Mesendoderm (in vitro differentiated cells): ENCODE results near the gene ERBIN.

ENCODE experiments used
- DNase-seq: peaks from one replicate; pipeline ENCODE4 v3.0.0; 2013
- H2AK5ac ChIP-seq: 2 replicates; pipeline ENCODE4 v1.6.1; 2013; ENCODE audit warnings: low read length, inconsistent platforms
- H2BK120ac ChIP-seq: 2 replicates; pipeline ENCODE4 v1.6.1; 2013; ENCODE audit warnings: low read depth, mild to moderate bottlenecking, low read length, moderate library complexity, mixed read lengths
- H2BK15ac ChIP-seq: replicated peaks from 2 replicates; pipeline ENCODE4 v1.6.1; 2013; ENCODE audit warnings: low read depth, mild to moderate bottlenecking, moderate library complexity
- H2BK5ac ChIP-seq: 2 replicates; pipeline ENCODE4 v1.6.1; 2013; ENCODE audit warnings: low read length, inconsistent platforms
- H3K18ac ChIP-seq: 2 replicates; pipeline ENCODE4 v1.6.1; 2013; ENCODE audit warnings: mild to moderate bottlenecking, low read length, mixed read lengths
- H3K23ac ChIP-seq: one replicate; pipeline ENCODE4 v1.6.1; 2013; ENCODE audit warnings: low read length
- H3K27ac ChIP-seq: 2 replicates; pipeline ENCODE4 v1.5.1; 2013; ENCODE audit warnings: low read depth, mild to moderate bottlenecking, inconsistent platforms, low read length, moderate library complexity
- H3K27me3 ChIP-seq: 2 replicates; pipeline ENCODE4 v1.6.1; 2013; ENCODE audit warnings: low read length, control low read depth, mild to moderate bottlenecking, inconsistent platforms; ENCODE audit not compliant: insufficient read depth, poor library complexity
- H3K36me3 ChIP-seq: 2 replicates; pipeline ENCODE4 v1.6.1; 2013; ENCODE audit warnings: low read length, inconsistent platforms; ENCODE audit not compliant: control insufficient read depth, insufficient read depth
- H3K4ac ChIP-seq: one replicate; pipeline ENCODE4 v1.6.1; 2013; ENCODE audit warnings: low read depth, mild to moderate bottlenecking, low read length, moderate library complexity
- H3K4me1 ChIP-seq: 2 replicates; pipeline ENCODE4 v1.6.1; 2013; ENCODE audit warnings: low read depth, low read length, inconsistent platforms; ENCODE audit not compliant: control insufficient read depth
- H3K4me2 ChIP-seq: 2 replicates; pipeline ENCODE4 v1.6.1; 2013; ENCODE audit warnings: low read length
- H3K4me3 ChIP-seq: 2 replicates; pipeline ENCODE4 v1.5.1; 2013; ENCODE audit warnings: mild to moderate bottlenecking, low read length
- H3K56ac ChIP-seq: one replicate; pipeline ENCODE4 v1.6.1; 2013; ENCODE audit warnings: low read length
- H3K79me1 ChIP-seq: 2 replicates; pipeline ENCODE4 v1.6.1; 2013; ENCODE audit warnings: low read length, inconsistent platforms
- H3K79me2 ChIP-seq: 2 replicates; pipeline ENCODE4 v1.6.1; 2013; ENCODE audit warnings: mild to moderate bottlenecking, low read length; ENCODE audit not compliant: control insufficient read depth, insufficient read depth
- H3K9ac ChIP-seq: 2 replicates; pipeline ENCODE4 v1.6.1; 2013; ENCODE audit warnings: low read length, inconsistent platforms
- H4K5ac ChIP-seq: one replicate; pipeline ENCODE4 v1.6.1; 2013; ENCODE audit warnings: low read length
- H4K8ac ChIP-seq: one replicate; pipeline ENCODE4 v1.6.1; 2013; ENCODE audit warnings: low read depth, mild to moderate bottlenecking, control low read depth, low read length, moderate library complexity
- WGBS: extraction: QIAGEN DNeasy Blood & Tissue Kit; methylation state at CpG from one replicate; pipeline ENCODE4 v1.1.7; 2013; ENCODE audit warnings: low lambda C conversion rate, missing lambda C conversion rate; ENCODE audit not compliant: insufficient coverage; ENCODE audit errors: extremely low coverage; 5-methylcytosine and 5-hydroxymethylcytosine counted together

ERBIN gene

DNA sequence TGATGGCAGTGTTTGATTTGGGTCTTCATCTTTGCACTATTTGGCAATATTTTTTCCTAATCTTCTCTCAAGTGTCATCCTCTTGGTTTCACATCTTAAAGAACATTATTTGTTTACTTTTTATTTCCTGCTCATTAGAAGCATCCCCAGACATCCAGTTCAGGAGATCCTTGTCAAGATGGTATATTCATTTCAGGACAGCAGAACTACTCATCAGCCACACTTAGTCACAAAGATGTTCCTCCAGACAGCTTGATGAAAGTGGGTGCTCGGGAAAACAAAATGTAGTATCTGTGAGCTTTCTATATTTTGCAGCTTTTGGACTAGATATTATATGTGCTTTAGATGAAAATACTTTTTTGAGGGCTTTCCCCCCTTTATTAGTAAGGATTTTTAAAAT lies 145.7 kb downstream of the ERBIN start:
- H3K36me3 ChIP-seq: no peaks in the 10 kb centered on the region
- H4K5ac ChIP-seq: no peak overlapping the region
- no peak overlapping the region for H3K56ac ChIP-seq
- no peaks in the 10 kb centered on the region for H3K4me1 ChIP-seq
- DNase-seq: no peak
- no peaks in the 10 kb centered on the region for H3K79me2 ChIP-seq
- no peak overlapping the region for H3K27ac ChIP-seq
- no peak overlapping the region for H3K4me3 ChIP-seq
- no CpG with 5 or more reads among the region's 1 CpG for WGBS
- no peaks in the 10 kb centered on the region for H3K27me3 ChIP-seq
- H2BK15ac ChIP-seq: no peak overlapping the region
- H2BK120ac ChIP-seq: no peak overlapping the region
- no peak overlapping the region for H2BK5ac ChIP-seq
- H3K9ac ChIP-seq: no peak overlapping the region
- no peak overlapping the region for H3K4ac ChIP-seq
- H2AK5ac ChIP-seq: no peak overlapping the region
- no peak overlapping the region for H3K18ac ChIP-seq
- H3K4me2 ChIP-seq: no peak overlapping the region
- no peak overlapping the region for H3K23ac ChIP-seq
- H3K79me1 ChIP-seq: no peaks in the 10 kb centered on the region
- H4K8ac ChIP-seq: no peak overlapping the region

DNA sequence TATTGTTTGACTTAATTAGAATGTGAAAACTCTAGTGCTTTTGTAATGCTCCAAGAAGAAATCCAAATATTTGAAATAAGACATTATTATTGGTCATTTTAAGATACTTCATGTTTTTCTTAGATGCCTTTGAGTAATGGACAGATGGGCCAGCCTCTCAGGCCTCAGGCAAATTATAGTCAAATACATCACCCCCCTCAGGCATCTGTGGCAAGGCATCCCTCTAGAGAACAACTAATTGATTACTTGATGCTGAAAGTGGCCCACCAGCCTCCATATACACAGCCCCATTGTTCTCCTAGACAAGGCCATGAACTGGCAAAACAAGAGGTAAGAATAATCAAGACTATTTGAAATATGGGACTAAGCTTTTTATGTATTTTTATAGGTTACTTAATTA lies 148.5 kb downstream of the ERBIN start:
- Histone ChIP-seq H2BK120ac (no peak overlapping the region), H3K36me3 (no peaks in the 10 kb centered on the region), H3K79me2 (no peaks in the 10 kb centered on the region), H4K8ac (no peak overlapping the region), H2AK5ac (no peak overlapping the region), H3K56ac (no peak overlapping the region), H3K4me3 (no peak overlapping the region), H3K4me1 (no peaks in the 10 kb centered on the region), H3K9ac (no peak overlapping the region), H2BK5ac (no peak overlapping the region), H2BK15ac (no peak overlapping the region), H4K5ac (no peak overlapping the region), H3K23ac (no peak overlapping the region), H3K4ac (no peak overlapping the region), H3K79me1 (no peaks in the 10 kb centered on the region), H3K27ac (no peak overlapping the region), H3K18ac (no peak overlapping the region), H3K27me3 (no peaks in the 10 kb centered on the region), H3K4me2 (no peak overlapping the region)
- no peak for DNase-seq

- no CpG with 5 or more reads among the region's 2 CpGs for WGBS
- Histone ChIP-seq H3K4me2 (no peak overlapping the region), H3K27ac (no peak overlapping the region), H3K4ac (no peak overlapping the region), H4K8ac (no peak overlapping the region), H3K18ac (no peak overlapping the region), H3K79me2 (no peaks in the 10 kb centered on the region), H3K36me3 (no peaks in the 10 kb centered on the region), H3K79me1 (no peaks in the 10 kb centered on the region), H2BK15ac (no peak overlapping the region), H3K4me1 (no peaks in the 10 kb centered on the region), H3K27me3 (no peaks in the 10 kb centered on the region), H4K5ac (no peak overlapping the region), H2BK120ac (no peak overlapping the region), H2AK5ac (no peak overlapping the region), H3K56ac (no peak overlapping the region), H2BK5ac (no peak overlapping the region), H3K9ac (no peak overlapping the region), H3K23ac (no peak overlapping the region), H3K4me3 (no peak overlapping the region)
- no peak for DNase-seq
Measured at GRCh38 chr5:66080664-66081063, 154.3 kb downstream of the ERBIN start.

DNA sequence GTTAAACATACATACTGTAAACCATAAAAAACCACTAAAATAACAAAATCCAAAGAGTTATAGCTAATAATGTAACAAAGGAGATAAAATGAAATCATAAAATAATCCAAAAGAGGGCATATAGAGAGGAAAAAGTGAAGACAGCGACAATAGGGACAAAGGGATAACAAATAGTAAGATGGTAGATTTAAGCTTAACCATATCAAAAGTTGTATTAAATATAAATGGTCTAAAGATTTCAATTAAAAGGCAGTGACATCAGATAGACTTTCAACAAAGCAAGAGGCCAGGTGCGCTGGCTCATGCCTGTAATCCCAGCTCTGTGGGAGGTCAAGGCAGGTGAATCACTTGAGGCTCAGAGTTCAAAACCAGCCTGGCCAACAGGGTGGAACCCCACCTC lies 163.0 kb downstream of the ERBIN start:
- H3K56ac ChIP-seq: no peak overlapping the region
- H2BK120ac ChIP-seq: no peak overlapping the region
- H3K36me3 ChIP-seq: peaks cover 2% of the 10 kb centered on the region
- no peaks in the 10 kb centered on the region for H3K79me1 ChIP-seq
- H3K9ac ChIP-seq: no peak overlapping the region
- H2BK5ac ChIP-seq: no peak overlapping the region
- H3K27ac ChIP-seq: no peak overlapping the region
- H3K4me1 ChIP-seq: no peaks in the 10 kb centered on the region
- H3K18ac ChIP-seq: no peak overlapping the region
- H3K79me2 ChIP-seq: no peaks in the 10 kb centered on the region
- H4K8ac ChIP-seq: no peak overlapping the region
- H2BK15ac ChIP-seq: no peak overlapping the region
- no peak overlapping the region for H2AK5ac ChIP-seq
- H4K5ac ChIP-seq: no peak overlapping the region
- H3K23ac ChIP-seq: no peak overlapping the region
- H3K27me3 ChIP-seq: no peaks in the 10 kb centered on the region
- no CpG with 5 or more reads among the region's 2 CpGs for WGBS
- no peak for DNase-seq
- H3K4me2 ChIP-seq: no peak overlapping the region
- H3K4ac ChIP-seq: no peak overlapping the region
- no peak overlapping the region for H3K4me3 ChIP-seq

DNA sequence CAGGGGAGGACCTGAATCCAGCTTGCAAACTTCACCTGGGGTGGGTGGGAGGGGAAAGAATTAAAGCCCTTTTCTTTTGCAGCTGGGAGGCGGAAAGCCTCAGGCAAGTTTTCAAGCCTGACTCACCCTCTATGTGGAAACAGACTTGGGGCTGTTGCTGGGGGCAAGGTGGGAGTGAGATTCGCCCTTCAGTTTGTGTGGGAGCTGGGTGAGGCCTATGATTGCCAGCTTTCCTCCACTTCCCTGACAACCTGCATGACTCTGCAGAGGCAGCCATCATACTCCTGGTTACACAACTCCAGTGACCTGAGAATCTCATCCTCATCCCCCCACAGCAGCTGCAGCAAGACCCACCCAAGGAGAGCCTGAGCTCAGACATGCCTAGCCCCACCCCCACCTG lies 174.5 kb downstream of the ERBIN start:
- H3K36me3 ChIP-seq: no peaks in the 10 kb centered on the region
- no peak overlapping the region for H3K56ac ChIP-seq
- no peaks in the 10 kb centered on the region for H3K79me1 ChIP-seq
- H3K27me3 ChIP-seq: no peaks in the 10 kb centered on the region
- no peak overlapping the region for H2BK15ac ChIP-seq
- H3K79me2 ChIP-seq: no peaks in the 10 kb centered on the region
- no peak overlapping the region for H3K4me2 ChIP-seq
- no peak overlapping the region for H3K4ac ChIP-seq
- H3K27ac ChIP-seq: no peak overlapping the region
- H3K4me1 ChIP-seq: no peaks in the 10 kb centered on the region
- no peak overlapping the region for H3K9ac ChIP-seq
- no peak overlapping the region for H3K4me3 ChIP-seq
- H2BK120ac ChIP-seq: no peak overlapping the region
- WGBS: no CpG with 5 or more reads among the region's 2 CpGs
- no peak overlapping the region for H3K18ac ChIP-seq
- H2BK5ac ChIP-seq: no peak overlapping the region
- no peak overlapping the region for H3K23ac ChIP-seq
- no peak overlapping the region for H4K8ac ChIP-seq
- H2AK5ac ChIP-seq: no peak overlapping the region
- DNase-seq: no peak
- H4K5ac ChIP-seq: no peak overlapping the region

- no peak overlapping the region for H3K4ac ChIP-seq
- no peak overlapping the region for H2BK5ac ChIP-seq
- WGBS: no CpG with 5 or more reads among the region's 2 CpGs
Measured at GRCh38 chr5:66113160-66113559, 186.8 kb downstream of the ERBIN start.

More at GRCh38 chr5:66113160-66113559, 186.8 kb downstream of the ERBIN start:
- no peak for DNase-seq
- H3K4me1 ChIP-seq: no peaks in the 10 kb centered on the region
- H3K27ac ChIP-seq: no peak overlapping the region
- H4K5ac ChIP-seq: no peak overlapping the region
- no peak overlapping the region for H3K23ac ChIP-seq
- H3K4me3 ChIP-seq: no peak overlapping the region
- no peak overlapping the region for H2BK120ac ChIP-seq
- no peak overlapping the region for H2BK15ac ChIP-seq
- H3K18ac ChIP-seq: no peak overlapping the region
- H4K8ac ChIP-seq: no peak overlapping the region
- no peaks in the 10 kb centered on the region for H3K27me3 ChIP-seq
- no peak overlapping the region for H3K9ac ChIP-seq
- H3K56ac ChIP-seq: no peak overlapping the region
- H2AK5ac ChIP-seq: no peak overlapping the region
- no peaks in the 10 kb centered on the region for H3K36me3 ChIP-seq
- H3K4me2 ChIP-seq: no peak overlapping the region
- no peaks in the 10 kb centered on the region for H3K79me1 ChIP-seq
- no peaks in the 10 kb centered on the region for H3K79me2 ChIP-seq
